ENCODE results near the gene EYS.
"Not testable (repeated sequence)": the region's sequence is repeated elsewhere in the genome, so short reads cannot be mapped to it uniquely, and the experiment has no call there.

The EYS gene

DNA sequence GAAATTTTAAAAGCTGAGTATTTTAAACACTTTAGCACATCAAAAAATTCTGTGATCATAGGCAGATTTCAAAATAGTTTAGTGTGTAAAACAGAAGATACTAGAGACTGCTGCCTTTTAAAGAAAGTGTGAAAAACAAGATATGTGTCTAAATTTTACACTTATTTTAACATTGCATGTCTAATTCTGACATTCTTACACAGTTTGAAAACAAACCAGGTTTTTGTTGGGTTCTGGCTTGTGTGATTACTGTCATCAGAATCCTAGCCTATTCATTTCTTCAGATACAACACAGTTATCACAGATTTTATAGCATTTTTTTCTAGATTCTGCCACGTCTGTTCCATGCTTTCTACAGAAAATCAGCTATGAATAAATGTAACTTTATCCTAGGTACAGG, 257.1 kb downstream of the EYS start:
- no peak for DNase-seq

GRCh38 chr6:65448866-65449265, 258.2 kb downstream of the EYS start:
- no peak for DNase-seq

- no peak for DNase-seq
Measured at GRCh38 chr6:65436281-65436680, 270.7 kb downstream of the EYS start.

DNA sequence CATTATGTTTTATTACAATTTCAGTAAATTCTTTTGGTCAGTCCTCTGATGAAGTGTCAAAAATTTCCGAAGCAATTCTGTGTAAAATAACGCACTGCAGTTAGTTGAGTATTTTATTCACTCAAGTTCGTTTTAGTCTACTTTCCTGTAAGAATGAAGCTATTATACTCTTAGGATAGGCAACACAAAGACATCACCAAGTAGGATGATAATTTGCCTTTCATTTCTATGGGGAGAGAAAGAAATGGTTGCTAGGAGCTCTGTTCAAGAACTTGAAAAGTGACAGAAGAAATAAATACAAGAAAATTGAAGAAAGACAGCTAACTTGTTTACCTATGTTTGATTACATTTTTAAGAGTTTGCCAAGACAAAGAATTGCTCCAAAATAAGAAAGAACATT, 290.4 kb downstream of the EYS start:
- no peak for DNase-seq

DNA sequence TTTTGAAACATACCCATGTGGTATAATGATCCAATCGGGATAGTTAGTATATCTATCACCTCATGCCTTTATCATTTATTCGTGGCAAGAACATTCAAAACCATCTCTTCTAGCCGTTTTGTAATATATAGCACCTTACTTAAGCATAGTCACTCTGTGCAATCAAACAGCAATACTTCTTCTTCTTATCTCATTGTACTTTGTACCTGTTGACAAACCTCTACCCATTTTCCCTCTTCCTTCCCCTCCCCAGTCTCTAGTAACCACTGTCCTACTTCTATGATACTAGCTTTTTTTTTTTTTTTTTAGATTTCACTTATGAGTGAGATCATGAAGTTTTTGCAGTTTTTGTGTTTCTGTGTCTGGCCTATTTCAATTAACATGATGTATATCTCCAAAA, 296.7 kb downstream of the EYS start:
- DNase-seq: no peak

- DNase-seq: no peak
Measured at GRCh38 chr6:65402564-65402963, 304.5 kb downstream of the EYS start.

DNA sequence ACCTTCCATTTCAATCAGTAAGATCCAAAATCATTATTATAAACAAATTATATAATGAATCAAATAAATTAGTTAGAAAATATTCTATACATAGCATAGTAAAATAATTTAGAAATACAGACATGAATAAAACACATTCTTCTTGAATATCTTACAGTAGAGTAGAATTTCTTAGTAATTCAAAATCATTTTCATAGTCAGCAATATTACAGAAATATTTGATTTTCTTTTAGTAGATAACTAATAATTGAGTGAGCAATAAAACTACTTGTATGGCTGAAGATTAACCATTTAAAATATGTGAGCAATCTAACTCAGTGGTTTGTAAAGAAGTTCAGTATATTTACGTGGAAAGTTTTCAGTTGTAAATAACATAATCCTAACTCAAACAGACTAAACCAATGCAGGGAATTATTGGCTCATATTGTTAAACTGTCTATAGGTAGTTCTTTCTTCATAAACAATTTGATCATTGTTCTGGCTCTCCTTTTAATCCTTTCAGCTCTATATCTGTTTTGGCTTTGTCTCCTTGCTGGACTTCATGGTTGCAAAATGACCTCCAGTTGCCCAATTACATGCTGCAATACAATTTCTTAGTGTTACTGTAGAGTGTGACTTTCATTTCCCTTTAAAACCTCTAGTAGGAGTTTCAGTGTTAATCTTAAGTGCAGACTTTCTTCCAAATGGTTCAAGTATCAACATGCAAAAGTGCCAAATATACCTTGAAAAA, 307.5 kb downstream of the EYS start:
- DNase-seq: no peak

- DNase-seq: no peak
Measured at GRCh38 chr6:65398851-65399250, 308.2 kb downstream of the EYS start.

GRCh38 chr6:65350530-65350929, 356.5 kb downstream of the EYS start:
- no peak for DNase-seq

DNA sequence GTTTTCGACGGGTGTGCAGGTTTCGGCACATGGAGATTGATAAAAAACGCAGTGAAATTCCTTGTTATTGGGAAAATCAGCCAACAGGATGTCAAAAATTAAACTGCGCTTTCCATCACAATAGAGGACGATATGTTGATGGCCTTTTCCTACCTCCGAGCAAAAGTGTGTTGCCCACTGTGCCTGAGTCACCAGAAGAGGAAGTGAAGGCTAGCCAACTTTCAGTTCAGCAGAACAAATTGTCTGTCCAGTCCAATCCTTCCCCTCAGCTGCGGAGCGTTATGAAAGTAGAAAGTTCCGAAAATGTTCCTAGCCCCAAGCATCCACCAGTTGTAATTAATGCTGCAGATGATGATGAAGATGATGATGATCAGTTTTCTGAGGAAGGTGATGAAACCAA, 404.4 kb downstream of the EYS start:
- DNase-seq: not testable (repeated sequence)

- no peak for DNase-seq
Measured at GRCh38 chr6:65299236-65299635, 407.8 kb downstream of the EYS start.

- DNase-seq: no peak
Measured at GRCh38 chr6:65295812-65296211, 411.2 kb downstream of the EYS start.

DNA sequence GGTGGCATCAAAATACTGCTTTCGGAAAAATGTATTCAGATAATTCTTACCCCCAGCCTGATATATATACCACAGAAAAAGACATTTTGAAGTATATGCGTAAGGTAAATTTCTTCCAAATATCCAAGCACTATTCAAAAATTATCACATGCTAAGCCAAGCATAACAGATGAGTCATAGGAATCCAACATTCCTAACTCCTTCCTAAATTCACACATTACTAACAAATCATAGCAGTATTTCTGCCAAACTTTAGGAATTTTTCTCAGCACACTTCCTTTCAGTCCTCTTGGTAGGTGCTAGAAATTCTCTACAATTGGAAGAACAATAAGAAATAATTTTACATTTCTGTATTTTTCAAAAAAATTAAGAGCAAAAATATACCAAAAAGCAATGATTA, 417.5 kb downstream of the EYS start:
- DNase-seq: no peak

DNA sequence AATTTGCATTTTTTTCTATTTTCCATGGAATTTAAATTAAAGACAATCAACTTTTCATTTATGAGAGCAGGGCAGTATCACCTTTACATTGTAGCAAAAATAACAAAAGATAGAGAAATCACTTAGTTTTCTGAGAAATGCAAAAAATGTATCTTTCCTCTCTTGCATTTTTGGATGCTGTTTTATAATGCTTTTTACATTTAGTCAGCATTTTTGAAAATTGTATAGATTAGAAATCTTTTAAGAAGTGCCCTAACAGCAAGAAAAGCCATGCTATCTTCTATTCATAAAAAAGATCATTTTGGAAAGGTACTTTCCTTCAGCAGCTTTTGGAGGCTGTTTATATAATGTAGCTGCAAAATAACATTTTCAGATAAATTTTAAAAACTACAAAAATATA, 421.8 kb downstream of the EYS start:
- DNase-seq: no peak

GRCh38 chr6:65280060-65280459, 427.0 kb downstream of the EYS start:
- no peak for DNase-seq

DNA sequence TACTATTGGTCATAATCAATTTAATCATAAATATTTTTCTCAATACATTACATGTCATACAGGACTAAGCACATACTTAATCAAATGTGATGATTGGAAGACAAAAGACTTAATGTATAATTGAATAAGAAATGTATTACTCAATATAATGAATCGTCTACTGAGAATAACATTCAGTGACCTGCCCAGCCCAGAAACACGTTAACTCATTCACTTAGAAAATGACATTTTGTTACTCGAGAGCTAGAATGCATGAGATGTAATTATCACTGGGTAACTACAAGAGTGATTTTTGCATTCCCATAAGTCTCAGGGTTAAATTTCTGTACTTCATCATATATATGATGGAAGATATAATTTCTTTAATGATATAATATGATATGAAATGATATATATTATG, 444.8 kb downstream of the EYS start:
- no peak for DNase-seq

DNA sequence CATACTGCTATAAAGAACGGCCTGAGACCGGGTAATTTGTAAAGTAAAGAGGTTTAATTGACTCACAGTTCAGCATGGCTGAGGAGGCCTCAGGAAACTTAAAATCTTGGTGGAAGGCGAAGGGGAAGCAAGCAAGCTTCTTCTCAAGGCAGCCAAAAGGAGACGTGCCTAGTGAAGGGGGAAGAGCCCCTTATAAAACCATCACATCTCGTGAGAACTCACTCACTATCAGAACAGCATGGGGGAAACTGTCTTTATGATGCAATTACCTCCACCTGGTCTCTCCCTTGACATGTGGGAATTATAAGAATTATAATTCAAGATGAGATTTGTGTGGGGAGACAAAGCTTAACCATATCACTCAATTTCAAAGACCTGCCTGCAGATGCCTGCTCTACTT, 447.0 kb downstream of the EYS start:
- DNase-seq: no peak

GRCh38 chr6:65259059-65259458, 448.0 kb downstream of the EYS start:
- no peak for DNase-seq

DNA sequence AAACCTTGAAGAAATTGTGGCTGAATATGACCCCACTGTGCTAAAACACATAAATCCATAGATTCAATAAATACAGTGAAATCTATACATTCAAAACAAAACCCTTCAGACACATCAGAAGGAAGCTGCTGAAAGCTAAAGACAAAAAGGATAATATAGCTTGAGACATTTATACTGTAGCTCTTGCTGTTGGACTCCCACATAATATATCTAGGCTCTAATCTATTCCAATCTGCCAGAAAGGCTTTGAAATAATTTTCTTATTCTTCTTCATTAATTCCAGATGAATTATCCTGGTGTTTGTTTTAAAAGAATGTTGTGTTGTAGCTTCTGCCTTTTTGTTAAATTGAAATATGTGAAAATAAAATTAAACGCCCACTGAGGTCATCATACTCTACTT, 454.0 kb downstream of the EYS start:
- DNase-seq: no peak

GRCh38 chr6:65248101-65248610, 458.9 kb downstream of the EYS start:
- DNase-seq: no peak

DNA sequence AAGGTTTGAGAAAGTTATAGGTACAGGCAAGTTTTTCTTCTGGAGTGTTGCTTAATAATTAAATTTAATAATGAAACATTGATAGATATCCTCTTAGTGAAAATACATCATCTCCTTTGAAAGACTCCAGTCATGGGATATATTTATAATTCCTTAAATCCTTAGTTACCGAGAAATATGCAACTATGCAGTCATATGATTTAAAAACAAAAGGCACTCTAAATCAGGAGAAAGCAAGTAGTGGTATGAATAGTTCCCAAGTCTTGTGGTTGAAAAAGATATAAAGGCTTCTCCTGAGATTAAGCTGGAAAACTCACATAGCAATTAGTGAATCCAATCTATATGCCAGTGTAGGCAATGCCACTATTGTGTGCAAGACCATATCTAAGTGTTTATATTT, 475.4 kb downstream of the EYS start:
- DNase-seq: no peak

DNA sequence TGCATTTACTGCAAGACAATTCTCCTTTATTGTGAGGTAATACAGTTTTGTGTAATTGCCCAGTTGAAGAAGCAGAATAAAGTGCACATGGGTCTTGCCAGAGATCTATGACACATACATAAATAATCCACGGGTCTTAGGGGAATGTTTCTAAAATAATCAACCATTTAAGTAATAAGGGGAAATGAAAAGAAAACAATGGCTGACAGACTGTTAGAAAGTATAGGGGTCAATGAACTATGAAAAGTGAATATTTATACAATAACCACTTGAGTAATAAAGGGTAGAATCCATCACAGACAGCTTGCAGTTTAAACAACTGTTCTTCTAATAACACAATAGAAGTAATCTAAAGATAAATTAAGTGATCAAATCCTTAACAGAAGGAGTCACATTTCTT, 477.2 kb downstream of the EYS start:
- DNase-seq: no peak

DNA sequence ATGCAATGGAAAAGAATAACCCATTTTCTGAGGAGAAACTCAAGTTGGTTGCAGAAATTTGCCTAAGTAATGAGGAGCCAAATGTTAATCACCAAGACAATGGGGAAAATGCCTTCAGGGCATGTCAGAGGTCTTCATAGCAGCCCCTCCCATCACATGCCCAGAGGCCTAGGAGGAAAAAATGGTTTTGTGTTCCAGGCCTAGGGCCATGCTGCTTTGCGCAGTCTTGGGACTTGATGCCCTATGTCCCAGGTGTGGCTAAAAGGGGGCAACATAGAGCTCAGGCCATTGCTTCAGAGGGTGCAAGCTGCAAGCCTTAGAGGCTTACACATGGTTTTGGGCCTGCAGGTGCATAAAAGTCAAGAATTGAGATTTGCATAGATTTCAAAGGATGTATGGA, 485.9 kb downstream of the EYS start:
- no peak for DNase-seq

GRCh38 chr6:65202738-65203137, 504.3 kb downstream of the EYS start:
- no peak for DNase-seq

GRCh38 chr6:65199683-65200082, 507.3 kb downstream of the EYS start:
- no peak for DNase-seq

Data from DMS79 treated with DMSO at 0.1 percent for 48 hours (cell line).